HG02840 (cell line): ENCODE measurements around the gene MAS1L.

Experiments used
- ATAC-seq: cut with Tn5 transposase; IDR thresholded peaks from one replicate; pipeline ENCODE4 v1.9.1; 2021; ENCODE audit warnings: mild to moderate bottlenecking, moderate library complexity, moderate number of reproducible peaks; ENCODE audit not compliant: unreplicated experiment, low FRiP score

Gene MAS1L

GRCh38 chr6:29487660-29488059 lies at the start of gene MAS1L:
Gene MAS1L, minus strand, starts transcription at chr6:29487956. Its CDS starts 54 bp downstream, at chr6:29487902.
- no peak for ATAC-seq

- ATAC-seq, result no peak
Measured at GRCh38 chr6:29532320-29532951, 44.7 kb upstream of the MAS1L start.

- no peak for ATAC-seq
Measured at GRCh38 chr6:29531668-29532067, 43.9 kb upstream of the MAS1L start.

GRCh38 chr6:29530671-29531310 lies 43.0 kb upstream of the MAS1L start:
- ATAC-seq, result no peak

GRCh38 chr6:29529956-29530355 lies 42.2 kb upstream of the MAS1L start:
- no peak for ATAC-seq

GRCh38 chr6:29528988-29529560 lies 41.3 kb upstream of the MAS1L start:
- no peak for ATAC-seq

- no peak for ATAC-seq
Measured at GRCh38 chr6:29528300-29528931, 40.7 kb upstream of the MAS1L start.

- ATAC-seq, result no peak
Measured at GRCh38 chr6:29527564-29527963, 39.8 kb upstream of the MAS1L start.

GRCh38 chr6:29527126-29527525 lies 39.4 kb upstream of the MAS1L start:
- no peak for ATAC-seq

GRCh38 chr6:29525311-29525639 lies 37.5 kb upstream of the MAS1L start:
- ATAC-seq, result no peak

GRCh38 chr6:29524444-29525310 lies 36.9 kb upstream of the MAS1L start:
- no peak for ATAC-seq

- ATAC-seq, result no peak
Measured at GRCh38 chr6:29524044-29524443, 36.3 kb upstream of the MAS1L start.

GRCh38 chr6:29522227-29522626 lies 34.5 kb upstream of the MAS1L start:
- ATAC-seq, result no peak

GRCh38 chr6:29521006-29521680 lies 33.4 kb upstream of the MAS1L start:
- no peak for ATAC-seq

GRCh38 chr6:29520232-29520631 lies 32.5 kb upstream of the MAS1L start:
- ATAC-seq, result no peak

GRCh38 chr6:29519291-29520010 lies 31.7 kb upstream of the MAS1L start:
- ATAC-seq, result no peak

GRCh38 chr6:29517728-29518440 lies 30.1 kb upstream of the MAS1L start:
- no peak for ATAC-seq

- no peak for ATAC-seq
Measured at GRCh38 chr6:29517245-29517644, 29.5 kb upstream of the MAS1L start.

GRCh38 chr6:29516108-29516507 lies 28.4 kb upstream of the MAS1L start:
- ATAC-seq, result no peak
